Measurements from ENCODE around the gene SOX18.

Gene SOX18

DNA sequence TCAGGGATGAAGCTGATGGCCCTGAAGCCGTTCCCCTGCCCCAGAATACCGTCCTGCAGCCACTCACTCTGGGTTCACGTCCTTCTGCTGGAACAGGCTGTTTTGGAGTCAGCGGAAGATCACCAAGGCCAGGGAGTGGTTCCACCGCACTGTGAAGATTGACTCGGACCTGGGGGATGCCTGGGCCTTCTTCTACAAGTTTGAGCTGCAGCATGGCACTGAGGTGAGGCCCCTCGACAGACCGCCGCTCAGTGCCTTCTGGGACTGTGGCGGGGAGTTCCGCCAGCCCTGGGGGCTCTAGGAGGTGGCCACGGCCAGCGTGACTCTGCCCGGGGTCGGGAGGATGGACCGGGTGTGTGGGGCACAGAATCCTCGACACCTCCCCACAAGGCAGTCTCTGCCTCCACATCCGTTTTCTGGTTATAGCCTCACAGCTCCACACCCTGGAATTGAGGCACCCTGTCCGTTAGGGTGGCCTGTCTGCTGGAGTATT is 17.6 kb downstream of the SOX18 start:
- Histone ChIP-seq H3K9ac (ENCODE audit: low read length) (no peak overlapping the region), H3K9me3 (ENCODE audit: low read length) (no peaks in the 10 kb centered on the region), H3K27me3 (ENCODE audit: control insufficient read depth in 1 of 2, insufficient read depth in 2 of 2, low read length in 2 of 2) (peaks cover under 1 to 7% of the 10 kb centered on the region in 2 donors), H3K4me1 (ENCODE audit: insufficient read depth, low read length) (peaks cover 22% of the 10 kb centered on the region), H3K27ac (ENCODE audit: low read depth, low read length) (no peak overlapping the region), H3K36me3 (ENCODE audit: insufficient read depth, low read length) (peaks cover 77% of the 10 kb centered on the region), H3K4me3 (ENCODE audit: low read depth in 1 of 2, low read length in 2 of 2) (no peak overlapping the region)

DNA sequence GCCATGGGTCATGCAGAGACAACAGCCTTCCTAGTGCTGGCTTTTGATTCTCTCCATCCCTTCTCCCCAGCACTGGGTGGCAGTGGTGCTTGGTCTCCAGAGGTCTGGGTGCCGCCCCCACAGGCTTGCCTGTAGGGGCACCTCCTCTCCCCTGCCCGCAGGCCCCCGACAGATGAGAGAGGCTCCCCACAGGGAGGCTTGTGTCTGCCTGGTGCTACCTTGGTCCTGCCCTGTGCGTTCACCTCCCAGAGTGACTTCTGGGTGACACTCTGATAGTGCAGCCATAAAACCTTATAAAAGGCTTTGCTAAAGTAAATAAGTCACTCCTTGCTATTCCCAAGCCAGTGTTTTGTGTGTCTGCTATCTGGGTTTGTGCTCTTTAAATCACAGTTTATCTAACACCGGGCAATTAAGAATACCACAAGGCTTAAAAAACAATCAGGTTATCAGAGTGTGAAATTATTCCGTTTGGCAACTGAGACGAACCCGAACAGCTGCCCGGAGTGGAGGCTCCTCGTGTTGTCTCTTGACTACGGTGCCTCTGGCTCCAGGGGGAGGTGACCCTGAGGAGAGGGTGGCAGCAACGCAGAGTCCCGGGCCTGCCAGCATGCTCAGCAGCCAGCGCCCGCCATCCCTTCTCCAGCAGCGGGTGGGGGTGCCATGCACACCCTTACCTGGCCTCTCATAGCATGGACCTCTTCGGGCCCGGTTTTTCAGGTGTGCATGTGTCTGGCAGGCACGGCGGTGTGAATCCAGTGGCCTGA is 18.9 kb downstream of the SOX18 start:
- Histone ChIP-seq H3K4me3 (ENCODE audit: low read depth in 1 of 2, low read length in 2 of 2) (no peak overlapping the region), H3K9me3 (ENCODE audit: low read length) (no peaks in the 10 kb centered on the region), H3K27ac (ENCODE audit: low read depth, low read length) (no peak overlapping the region), H3K4me1 (ENCODE audit: insufficient read depth, low read length) (peaks cover 22% of the 10 kb centered on the region), H3K27me3 (ENCODE audit: control insufficient read depth in 1 of 2, insufficient read depth in 2 of 2, low read length in 2 of 2) (no peaks in the 10 kb centered on the region), H3K36me3 (ENCODE audit: insufficient read depth, low read length) (peaks cover 87% of the 10 kb centered on the region), H3K9ac (ENCODE audit: low read length) (no peak overlapping the region)

DNA sequence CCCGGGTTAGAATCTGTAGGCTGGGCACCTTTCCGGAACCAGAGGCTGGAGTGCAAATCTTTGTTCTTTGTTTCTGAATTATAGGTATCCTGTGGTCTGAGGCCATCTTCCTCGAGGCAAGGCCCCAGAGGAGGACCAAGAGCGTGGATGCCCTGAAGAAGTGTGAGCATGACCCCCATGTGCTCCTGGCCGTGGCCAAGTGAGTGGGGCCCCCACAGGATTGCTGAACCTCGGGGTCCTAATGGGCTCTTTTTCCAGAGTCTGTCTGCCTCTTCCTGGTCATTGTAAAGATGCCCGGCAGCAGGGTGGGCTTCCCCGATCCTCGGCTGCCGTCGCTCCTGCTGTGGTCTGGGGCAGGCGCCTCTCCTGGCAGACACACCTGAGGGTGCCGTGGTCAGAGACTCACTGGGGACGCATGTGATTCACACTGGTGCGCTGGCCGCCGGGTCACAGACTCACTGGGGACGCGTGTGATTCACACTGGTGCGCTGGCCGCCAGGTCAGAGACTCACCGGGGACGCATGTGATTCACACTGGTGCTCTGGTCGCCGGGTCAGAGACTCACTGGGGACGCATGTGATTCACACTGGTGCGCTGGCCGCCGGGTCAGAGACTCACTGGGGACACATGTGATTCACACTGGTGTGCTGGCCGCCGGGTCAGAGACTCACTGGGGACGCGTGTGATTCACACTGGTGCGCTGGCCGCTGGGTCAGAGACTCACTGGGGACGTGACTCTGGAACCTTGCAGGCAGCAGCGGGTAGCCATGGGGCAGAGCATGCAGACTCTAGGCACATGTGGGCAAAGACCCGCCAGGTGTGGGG is 19.9 kb downstream of the SOX18 start:
- H3K36me3 ChIP-seq (ENCODE audit: insufficient read depth, low read length), result peaks cover 89% of the 10 kb centered on the region
- peak overlapping the region; percentile 43 for H3K27ac ChIP-seq (ENCODE audit: low read depth, low read length)
- H3K9me3 ChIP-seq (ENCODE audit: low read length), result no peaks in the 10 kb centered on the region
- H3K4me1 ChIP-seq (ENCODE audit: insufficient read depth, low read length), result peaks cover 23% of the 10 kb centered on the region
- no peak overlapping the region for H3K4me3 ChIP-seq (ENCODE audit: low read depth in 1 of 2, low read length in 2 of 2)
- H3K27me3 ChIP-seq (ENCODE audit: control insufficient read depth in 1 of 2, insufficient read depth in 2 of 2, low read length in 2 of 2), result no peaks in the 10 kb centered on the region
- H3K9ac ChIP-seq (ENCODE audit: low read length), result no peak overlapping the region

DNA sequence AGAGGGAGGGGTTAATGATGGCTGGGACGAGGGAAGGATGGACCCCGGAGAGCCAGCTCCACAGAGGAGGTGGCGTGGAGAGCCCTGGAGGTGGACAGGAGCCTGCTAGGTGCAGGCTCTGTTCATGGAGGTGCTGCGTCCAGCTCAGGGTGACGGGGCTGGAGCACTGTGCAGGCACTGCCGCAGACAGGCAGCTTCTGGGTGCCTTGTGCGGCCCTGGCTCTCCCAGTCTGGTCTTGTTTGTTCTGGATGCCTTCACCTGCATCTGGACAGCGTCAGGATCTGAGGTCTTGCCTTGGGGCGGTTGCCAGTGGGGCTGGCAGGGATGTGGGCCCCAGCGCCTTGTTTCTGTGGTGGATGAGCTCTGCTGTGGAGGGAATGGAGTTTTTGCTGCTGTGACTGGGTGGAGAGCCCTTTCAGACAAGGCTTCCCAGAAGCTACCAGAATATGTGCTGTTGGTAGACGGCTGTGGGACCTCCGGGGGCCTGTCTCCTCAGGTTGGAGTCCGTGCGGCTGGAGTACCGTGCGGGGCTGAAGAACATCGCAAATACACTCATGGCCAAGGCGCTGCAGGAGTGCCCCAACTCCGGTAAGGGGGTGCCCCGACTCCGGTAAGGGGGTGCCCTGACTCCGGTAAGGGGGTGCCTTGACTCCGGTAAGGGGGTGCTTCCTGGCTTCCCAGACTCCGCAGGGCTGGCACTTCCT is 21.3 kb downstream of the SOX18 start:
- H3K9ac ChIP-seq (ENCODE audit: low read length), result no peak overlapping the region
- H3K36me3 ChIP-seq (ENCODE audit: insufficient read depth, low read length), result peaks cover 91% of the 10 kb centered on the region
- no peaks in the 10 kb centered on the region for H3K27me3 ChIP-seq (ENCODE audit: control insufficient read depth in 1 of 2, insufficient read depth in 2 of 2, low read length in 2 of 2)
- H3K27ac ChIP-seq (ENCODE audit: low read depth, low read length), result peak overlapping the region; percentile 59
- no peak overlapping the region for H3K4me3 ChIP-seq (ENCODE audit: low read depth in 1 of 2, low read length in 2 of 2)
- no peaks in the 10 kb centered on the region for H3K9me3 ChIP-seq (ENCODE audit: low read length)
- peaks cover 28% of the 10 kb centered on the region for H3K4me1 ChIP-seq (ENCODE audit: insufficient read depth, low read length)

DNA sequence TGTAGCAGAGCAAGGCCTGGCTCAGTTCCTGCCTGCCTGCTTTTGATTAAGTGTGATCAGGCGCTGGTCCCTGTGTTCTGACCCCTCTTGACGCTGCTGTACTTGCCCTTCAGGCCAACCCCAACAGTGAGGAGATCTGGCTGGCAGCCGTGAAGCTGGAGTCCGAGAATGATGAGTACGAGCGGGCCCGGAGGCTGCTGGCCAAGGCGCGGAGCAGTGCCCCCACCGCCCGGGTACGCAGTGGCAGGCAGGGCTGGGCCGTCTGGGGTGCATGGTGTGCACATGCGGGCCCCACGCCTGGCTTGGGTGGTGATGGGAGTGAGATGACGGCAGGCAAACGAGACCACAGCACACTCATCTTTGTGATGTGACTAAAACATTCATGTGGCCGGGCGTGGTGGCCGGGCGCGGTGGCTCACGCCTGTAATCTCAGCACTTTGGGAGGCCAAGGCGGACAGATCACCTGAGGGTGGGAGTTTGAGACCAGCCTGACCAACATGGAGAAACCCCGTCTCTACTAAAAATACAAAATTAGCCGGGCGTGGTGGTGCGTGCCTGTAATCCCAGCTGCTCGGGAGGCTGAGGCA is 23.5 kb downstream of the SOX18 start:
- Histone ChIP-seq H3K9me3 (ENCODE audit: low read length) (no peaks in the 10 kb centered on the region), H3K27me3 (ENCODE audit: control insufficient read depth in 1 of 2, insufficient read depth in 2 of 2, low read length in 2 of 2) (no peaks in the 10 kb centered on the region), H3K9ac (ENCODE audit: low read length) (no peak overlapping the region), H3K4me3 (ENCODE audit: low read depth in 1 of 2, low read length in 2 of 2) (no peak overlapping the region), H3K4me1 (ENCODE audit: insufficient read depth, low read length) (peaks cover 24% of the 10 kb centered on the region), H3K27ac (ENCODE audit: low read depth, low read length) (no peak overlapping the region), H3K36me3 (ENCODE audit: insufficient read depth, low read length) (peaks cover 95% of the 10 kb centered on the region)

DNA sequence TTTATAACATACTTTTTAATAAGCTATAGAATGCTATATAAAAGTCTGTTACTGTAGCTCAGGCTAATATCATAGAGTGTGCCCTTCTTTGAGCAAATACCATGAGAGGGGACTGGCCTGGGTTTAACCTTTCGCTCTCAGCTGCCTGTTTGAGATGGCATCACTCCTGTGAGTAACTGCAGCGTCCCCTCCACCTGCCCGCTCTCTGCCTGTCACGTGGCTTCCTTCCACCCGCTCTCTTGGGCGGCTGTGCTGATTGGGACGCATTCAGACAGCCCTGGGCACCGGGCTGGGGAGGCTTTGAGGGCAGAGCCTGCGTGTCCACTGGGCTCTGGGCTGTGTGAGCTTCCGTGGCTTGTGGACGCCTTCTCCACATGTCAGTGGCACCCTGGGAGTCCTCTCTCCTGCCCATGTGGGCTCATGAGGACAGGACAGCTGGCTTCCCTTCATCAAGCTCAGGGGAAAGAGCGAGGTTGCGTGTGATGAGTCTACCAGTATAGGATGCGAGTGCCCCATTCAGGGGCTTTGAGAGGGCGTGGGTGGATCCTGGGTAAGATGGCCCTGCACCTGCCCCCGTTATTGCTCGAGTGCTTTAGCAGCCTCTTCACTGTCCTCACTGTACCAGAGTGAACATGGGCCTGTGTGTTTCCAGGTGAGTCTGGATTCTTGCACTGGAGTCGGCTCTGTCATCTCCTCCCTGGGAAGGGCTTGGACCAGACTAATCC is 24.2 kb downstream of the SOX18 start:
- Histone ChIP-seq H3K9me3 (ENCODE audit: low read length) (no peaks in the 10 kb centered on the region), H3K36me3 (ENCODE audit: insufficient read depth, low read length) (peaks cover 90% of the 10 kb centered on the region), H3K4me3 (ENCODE audit: low read depth in 1 of 2, low read length in 2 of 2) (no peak overlapping the region), H3K27ac (ENCODE audit: low read depth, low read length) (no peak overlapping the region), H3K9ac (ENCODE audit: low read length) (no peak overlapping the region), H3K27me3 (ENCODE audit: control insufficient read depth in 1 of 2, insufficient read depth in 2 of 2, low read length in 2 of 2) (no peaks in the 10 kb centered on the region), H3K4me1 (ENCODE audit: insufficient read depth, low read length) (peaks cover 24% of the 10 kb centered on the region)

DNA sequence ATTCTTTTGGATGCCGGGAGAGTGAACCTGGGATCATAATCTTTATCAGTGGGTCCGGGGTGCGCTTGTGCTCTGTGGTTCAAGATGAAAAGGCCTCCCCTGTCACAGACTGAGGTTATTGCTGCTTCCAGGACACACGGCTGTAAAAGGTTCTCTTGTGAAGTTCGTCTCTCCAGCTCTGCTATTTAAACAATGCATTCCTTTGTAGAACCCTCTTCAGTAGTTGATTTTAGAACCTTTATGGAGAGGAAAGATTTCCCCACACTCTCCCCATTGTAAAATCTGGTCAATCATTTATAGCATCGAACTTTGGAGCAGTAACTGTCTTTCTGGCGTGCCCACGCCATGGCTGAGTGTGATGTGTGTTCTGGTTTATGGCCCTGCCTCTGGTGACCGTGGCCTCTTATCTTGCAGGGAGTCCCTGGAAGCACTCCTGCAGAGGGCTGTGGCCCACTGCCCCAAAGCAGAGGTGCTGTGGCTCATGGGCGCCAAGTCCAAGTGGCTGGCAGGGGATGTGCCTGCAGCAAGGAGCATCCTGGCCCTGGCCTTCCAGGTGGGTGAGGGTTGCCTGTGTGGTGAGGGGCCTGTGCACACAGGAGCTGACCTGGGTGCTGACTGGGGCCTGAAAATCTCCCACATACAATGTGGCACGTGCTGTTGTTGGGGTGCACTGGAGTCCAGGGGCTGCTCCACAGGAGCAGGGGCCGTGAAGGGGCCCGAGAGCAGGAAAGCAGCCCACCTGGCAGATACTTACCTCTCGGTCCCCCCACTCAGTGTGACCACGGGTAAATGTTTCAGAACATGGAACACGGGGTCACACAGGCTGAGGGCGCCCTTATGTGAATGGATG is 25.1 kb downstream of the SOX18 start:
- H3K27ac ChIP-seq (ENCODE audit: low read depth, low read length), result no peak overlapping the region

DNA sequence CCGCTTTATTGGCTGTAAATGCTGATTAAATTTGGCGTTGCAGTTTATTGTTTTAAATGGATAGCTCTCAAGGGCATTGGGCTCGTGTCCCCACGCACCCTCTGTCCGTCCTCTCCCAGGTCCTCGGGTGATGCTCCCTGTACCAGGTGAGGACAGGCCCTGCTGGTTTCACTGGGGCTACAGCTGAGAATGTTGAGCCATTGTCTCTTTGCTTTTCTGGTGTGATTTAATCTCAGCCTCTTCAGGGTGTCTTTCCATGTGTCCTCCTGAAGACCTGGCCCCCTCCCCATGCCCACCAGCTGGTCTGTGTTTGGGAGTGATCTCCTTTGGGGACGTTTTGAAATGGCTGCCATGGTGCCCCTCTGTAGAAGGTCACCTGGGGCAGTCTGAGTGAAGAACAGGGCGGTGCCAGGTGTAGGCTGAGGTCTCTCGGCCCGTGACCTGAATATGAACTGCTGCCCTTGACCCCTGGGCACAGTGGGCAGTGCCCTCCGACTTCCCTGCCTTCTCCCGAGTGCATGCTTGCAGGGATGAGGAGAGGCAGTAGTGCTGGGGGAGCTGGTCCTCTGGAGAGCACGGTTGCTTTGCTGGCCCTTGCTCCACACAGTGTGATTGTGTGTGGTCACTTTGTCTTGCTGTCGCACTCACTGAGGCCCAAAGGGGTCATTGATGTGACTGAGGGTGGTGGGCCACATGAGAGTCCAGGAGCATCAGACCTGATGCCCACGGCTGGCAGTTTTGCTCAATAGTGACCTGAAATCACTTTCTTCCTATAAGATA is 25.9 kb downstream of the SOX18 start:
- Histone ChIP-seq H3K4me1 (ENCODE audit: insufficient read depth, low read length) (peaks cover 19% of the 10 kb centered on the region), H3K9ac (ENCODE audit: low read length) (no peak overlapping the region), H3K9me3 (ENCODE audit: low read length) (no peaks in the 10 kb centered on the region), H3K27ac (ENCODE audit: low read depth, low read length) (no peak overlapping the region), H3K4me3 (ENCODE audit: low read depth in 1 of 2, low read length in 2 of 2) (no peak overlapping the region), H3K27me3 (ENCODE audit: control insufficient read depth in 1 of 2, insufficient read depth in 2 of 2, low read length in 2 of 2) (no peaks in the 10 kb centered on the region), H3K36me3 (ENCODE audit: insufficient read depth, low read length) (peaks cover 85% of the 10 kb centered on the region)

More for the DNA sequence above, 25.1 kb downstream of the SOX18 start:
- Histone ChIP-seq H3K4me3 (ENCODE audit: low read depth in 1 of 2, low read length in 2 of 2) (no peak overlapping the region), H3K36me3 (ENCODE audit: insufficient read depth, low read length) (peaks cover 86% of the 10 kb centered on the region), H3K4me1 (ENCODE audit: insufficient read depth, low read length) (peaks cover 24% of the 10 kb centered on the region), H3K27me3 (ENCODE audit: control insufficient read depth in 1 of 2, insufficient read depth in 2 of 2, low read length in 2 of 2) (no peaks in the 10 kb centered on the region), H3K9me3 (ENCODE audit: low read length) (no peaks in the 10 kb centered on the region), H3K9ac (ENCODE audit: low read length) (no peak overlapping the region)

DNA sequence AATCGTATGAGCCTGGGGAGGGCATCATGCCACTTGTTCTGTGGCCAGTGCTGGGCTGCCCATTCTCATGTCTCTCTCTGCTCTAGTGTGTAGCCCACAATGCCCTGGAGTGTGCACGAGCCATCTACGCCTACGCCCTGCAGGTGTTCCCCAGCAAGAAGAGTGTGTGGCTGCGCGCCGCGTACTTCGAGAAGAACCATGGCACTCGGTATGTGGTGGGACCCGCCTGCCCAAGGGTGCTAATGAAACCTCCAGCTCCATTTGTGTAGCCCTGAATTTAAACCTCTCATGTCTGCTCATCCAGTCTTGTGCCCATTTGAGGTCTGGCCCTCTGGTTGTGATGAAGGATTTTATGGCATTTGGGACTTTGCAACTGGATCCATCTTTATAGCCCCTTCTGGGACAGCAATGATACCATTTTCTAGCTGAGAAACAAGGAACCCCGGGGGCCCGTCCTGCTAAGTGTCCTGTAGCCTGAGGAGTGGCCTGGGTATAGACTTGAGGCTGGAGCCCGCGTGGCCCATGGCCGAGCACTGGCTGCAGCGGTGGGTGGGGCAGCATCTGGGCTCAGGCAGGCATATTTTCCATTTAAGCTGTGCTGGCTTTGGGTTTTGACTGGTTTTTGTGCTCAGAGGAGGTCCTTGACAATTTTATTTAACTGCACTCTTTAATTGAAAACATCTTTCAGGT is 26.6 kb downstream of the SOX18 start:
- H3K27me3 ChIP-seq (ENCODE audit: control insufficient read depth in 1 of 2, insufficient read depth in 2 of 2, low read length in 2 of 2), result no peaks in the 10 kb centered on the region
- peaks cover 13% of the 10 kb centered on the region for H3K4me1 ChIP-seq (ENCODE audit: insufficient read depth, low read length)
- no peak overlapping the region for H3K4me3 ChIP-seq (ENCODE audit: low read depth in 1 of 2, low read length in 2 of 2)
- H3K9me3 ChIP-seq (ENCODE audit: low read length), result no peaks in the 10 kb centered on the region
- no peak overlapping the region for H3K27ac ChIP-seq (ENCODE audit: low read depth, low read length)
- peaks cover 82% of the 10 kb centered on the region for H3K36me3 ChIP-seq (ENCODE audit: insufficient read depth, low read length)
- H3K9ac ChIP-seq (ENCODE audit: low read length), result no peak overlapping the region

Measured in muscle layer of colon (tissue), 2 donors.